ENCODE measurements around the gene PCBP3.
A peak's percentile ranks its signal among the peaks of the same experiment; 100 is the strongest.
"Not testable (repeated sequence)": the region's sequence is repeated elsewhere in the genome, so short reads cannot be mapped to it uniquely, and the experiment has no call there.

Gene PCBP3

GRCh38 chr21:45831991-45832740, 188.6 kb downstream of the PCBP3 start:
- no peak for DNase-seq

GRCh38 chr21:45832741-45833235, 189.3 kb downstream of the PCBP3 start:
- not testable (repeated sequence) for DNase-seq

- DNase-seq = no peak
These were observed 189.9 kb downstream of the PCBP3 start for GRCh38 chr21:45833414-45833813.

GRCh38 chr21:45834026-45834715, 190.6 kb downstream of the PCBP3 start:
- DNase-seq = no peak

- no peak for DNase-seq
These were observed 191.3 kb downstream of the PCBP3 start for GRCh38 chr21:45834821-45835293.

- no peak for DNase-seq
These were observed 192.1 kb downstream of the PCBP3 start for GRCh38 chr21:45835301-45836267.

- DNase-seq = peak; percentile 71
These were observed 192.7 kb downstream of the PCBP3 start for GRCh38 chr21:45836268-45836655.

GRCh38 chr21:45836694-45837670, 193.5 kb downstream of the PCBP3 start:
- DNase-seq = peak; percentile 92

GRCh38 chr21:45837936-45838335, 194.4 kb downstream of the PCBP3 start:
- no peak for DNase-seq

- DNase-seq = no peak
These were observed 195.1 kb downstream of the PCBP3 start for GRCh38 chr21:45838634-45839033.

- no peak for DNase-seq
These were observed 195.7 kb downstream of the PCBP3 start for GRCh38 chr21:45839274-45839673.

GRCh38 chr21:45841033-45841432, 197.5 kb downstream of the PCBP3 start:
- DNase-seq = no peak

GRCh38 chr21:45843426-45843825, 199.9 kb downstream of the PCBP3 start:
- DNase-seq = no peak

- DNase-seq = no peak
These were observed 200.7 kb downstream of the PCBP3 start for GRCh38 chr21:45844181-45844580.

- no peak for DNase-seq
These were observed 201.7 kb downstream of the PCBP3 start for GRCh38 chr21:45845063-45845769.

- peak; percentile 93 for DNase-seq
These were observed 202.2 kb downstream of the PCBP3 start for GRCh38 chr21:45845770-45846090.

- no peak for DNase-seq
These were observed 203.0 kb downstream of the PCBP3 start for GRCh38 chr21:45846373-45847160.

- DNase-seq = no peak
These were observed 204.3 kb downstream of the PCBP3 start for GRCh38 chr21:45847870-45848269.

- no peak for DNase-seq
These were observed 204.8 kb downstream of the PCBP3 start for GRCh38 chr21:45848331-45848730.

GRCh38 chr21:45848805-45849204, 205.3 kb downstream of the PCBP3 start:
- no peak for DNase-seq

All from eye (tissue), 1 donor.